ENCODE results near the gene CRLF1. TPM values are rescaled to one million over a fixed set of nuclear protein-coding genes. Genes with fewer than 3 reads are reported as not detected.

Gene CRLF1
- total and polyA plus RNA-seq, 2 of the 8 experiments (the other 6 are each of a cell fraction or from before 2014, with no cell fraction given), result 7.2 to 10.3 TPM

GRCh38 chr19:18596752-18597157 lies 9.8 kb downstream of the CRLF1 start (continued):
- no peak for TF ChIP-seq JUN (IDR thresholded peaks at IDR 0.05; ENCODE audit: low read depth, low read length)

Data from H1 (cell line).